HEK293T (cell line): ENCODE results near the gene ARHGAP32.

Experiments
- CTCF ChIA-PET: fragments of 350-600 bp; formaldehyde crosslinking; extraction: SDS; loops from one replicate; lab custom pipeline; 2021; ENCODE audit warnings: antibody characterized with exemption, inconsistent platforms; lab: Yijun Ruan, JAX
- POLR2A ChIA-PET: fragments of 350-600 bp; formaldehyde crosslinking; extraction: SDS; loops from one replicate; lab custom pipeline; 2020; ENCODE audit warnings: antibody characterized with exemption, inconsistent platforms; lab: Yijun Ruan, JAX
- DNase-seq: peaks from one replicate; pipeline ENCODE4 v3.0.0; 2012; ENCODE audit warnings: mixed read lengths; ENCODE audit errors: extremely low spot score
- ARNT ChIP-seq: fragments of 450-650 bp; IDR thresholded peaks from 2 replicates; pipeline ENCODE4 v1.6.1; 2017; ENCODE audit warnings: mild to moderate bottlenecking
- BHLHE40 ChIP-seq: fragments of 450-650 bp; IDR thresholded peaks from 2 replicates; pipeline ENCODE4 v1.6.1; 2016; ENCODE audit warnings: mild to moderate bottlenecking, moderate library complexity, borderline replicate concordance
- CTBP1 ChIP-seq: fragments of 450-650 bp; IDR thresholded peaks from 2 replicates; pipeline ENCODE4 v1.6.1; 2016; ENCODE audit warnings: borderline replicate concordance
- ELF4 ChIP-seq: fragments of 450-650 bp; IDR thresholded peaks from 2 replicates; pipeline ENCODE4 v1.6.1; 2017; ENCODE audit warnings: antibody characterized with exemption
- FOXA1 ChIP-seq: fragments of 450-650 bp; IDR thresholded peaks from 2 replicates; pipeline ENCODE4 v1.6.1; 2016; ENCODE audit warnings: mild to moderate bottlenecking
- FOXK2 ChIP-seq: fragments of 450-650 bp; IDR thresholded peaks from 2 replicates; pipeline ENCODE4 v1.6.1; 2016; ENCODE audit warnings: mild to moderate bottlenecking
- FOXM1 ChIP-seq: fragments of 450-650 bp; IDR thresholded peaks from 2 replicates; pipeline ENCODE4 v1.6.1; 2017; ENCODE audit warnings: mild to moderate bottlenecking, borderline replicate concordance
- HDGF ChIP-seq: fragments of 450-650 bp; IDR thresholded peaks from 2 replicates; pipeline ENCODE4 v1.6.1; 2017; ENCODE audit warnings: antibody characterized with exemption, borderline replicate concordance
- L3MBTL2 ChIP-seq: fragments of 450-650 bp; conservative IDR thresholded peaks from 2 replicates; pipeline ENCODE4 v1.6.1; 2016; ENCODE audit warnings: mild to moderate bottlenecking
- LEF1 ChIP-seq: fragments of 450-650 bp; IDR thresholded peaks from 2 replicates; pipeline ENCODE4 v1.6.1; 2017; ENCODE audit warnings: mild to moderate bottlenecking, borderline replicate concordance
- NFRKB ChIP-seq: fragments of 450-650 bp; IDR thresholded peaks from 2 replicates; pipeline ENCODE4 v1.6.1; 2016; ENCODE audit warnings: mild to moderate bottlenecking, moderate library complexity
- PKNOX1 ChIP-seq: fragments of 450-650 bp; IDR thresholded peaks from 2 replicates; pipeline ENCODE4 v1.6.1; 2016
- SP1 ChIP-seq: fragments of 450-650 bp; IDR thresholded peaks from 2 replicates; pipeline ENCODE4 v1.6.1; 2017
- SUZ12 ChIP-seq: fragments of 450-650 bp; IDR thresholded peaks from 2 replicates; pipeline ENCODE4 v1.6.1; 2016; ENCODE audit warnings: mild to moderate bottlenecking
- TARDBP ChIP-seq: fragments of 450-650 bp; IDR thresholded peaks from 2 replicates; pipeline ENCODE4 v1.6.1; 2016
- ZNF384 ChIP-seq: fragments of 450-650 bp; IDR thresholded peaks from 2 replicates; pipeline ENCODE4 v1.6.1; 2016

The ARHGAP32 gene

GRCh38 chr11:128953151-128953550 lies 239.0 kb downstream of the ARHGAP32 start:
- no peak for TF ChIP-seq LEF1
- TF ChIP-seq HDGF = no peak
- no peak for TF ChIP-seq ARNT
- no peak for TF ChIP-seq FOXM1
- TF ChIP-seq TARDBP = no peak
- CTCF ChIA-PET = interaction anchor here (2.5 kb wide), 1 partner anchor 68 kb away, joined by 12 read pairs; no protein-coding TSS in a partner anchor
- POLR2A ChIA-PET = no interaction called here

GRCh38 chr11:128949791-128950454 lies 242.2 kb downstream of the ARHGAP32 start:
- no peak for TF ChIP-seq FOXM1
- no peak for TF ChIP-seq SP1
- TF ChIP-seq HDGF = no peak
- TF ChIP-seq PKNOX1 = no peak
- ChIA-PET POLR2A (no interaction called here), CTCF (interaction anchor here (1.2 kb wide), 2 partner anchors 44 to 60 kb away, joined by 3 to 4 read pairs; no protein-coding TSS in a partner anchor)
- no peak for DNase-seq

More at GRCh38 chr11:128953151-128953550, 239.0 kb downstream of the ARHGAP32 start:
- no peak for DNase-seq

- DNase-seq = no peak
- POLR2A ChIA-PET = no interaction called here
- CTCF ChIA-PET = interaction anchor here (0.6 to 1.6 kb wide), 9 partner anchors 9 to 776 kb away, joined by 3 to 11 read pairs (median 4); no protein-coding TSS in a partner anchor
- no peak for TF ChIP-seq FOXK2
- TF ChIP-seq ZNF384 = no peak
- TF ChIP-seq LEF1 = no peak
- no peak for TF ChIP-seq FOXM1
Measured at GRCh38 chr11:128948583-128948982, 243.5 kb downstream of the ARHGAP32 start.

GRCh38 chr11:128947773-128948172 lies 244.4 kb downstream of the ARHGAP32 start:
- ChIA-PET CTCF (interaction anchor here (0.6 to 1.6 kb wide), 6 partner anchors 8 to 66 kb away, joined by 3 to 11 read pairs (median 5); no protein-coding TSS in a partner anchor), POLR2A (no interaction called here)
- no peak for DNase-seq
- TF ChIP-seq HDGF (no peak), FOXA1 (no peak), ZNF384 (no peak), FOXM1 (no peak), LEF1 (no peak), CTBP1 (no peak), FOXK2 (no peak), BHLHE40 (no peak), TARDBP (no peak), SP1 (no peak), PKNOX1 (no peak), SUZ12 (no peak), ELF4 (no peak), NFRKB (no peak), L3MBTL2 (no peak), ARNT (no peak)

- no peak for DNase-seq
- TF ChIP-seq FOXA1 (no peak), CTBP1 (no peak), TARDBP (no peak), L3MBTL2 (no peak), BHLHE40 (no peak), HDGF (no peak), FOXK2 (no peak), ZNF384 (no peak), ELF4 (no peak), SUZ12 (no peak), FOXM1 (no peak)
- ChIA-PET POLR2A (no interaction called here), CTCF (no interaction called here)
Measured at GRCh38 chr11:128946648-128947047, 245.5 kb downstream of the ARHGAP32 start.

GRCh38 chr11:128943428-128943976 lies 248.6 kb downstream of the ARHGAP32 start:
- DNase-seq = no peak
- POLR2A ChIA-PET = no interaction called here
- TF ChIP-seq SUZ12 = no peak
- no peak for TF ChIP-seq HDGF
- TF ChIP-seq SP1 = no peak
- no peak for TF ChIP-seq BHLHE40
- no peak for TF ChIP-seq L3MBTL2
- no peak for TF ChIP-seq TARDBP
- TF ChIP-seq FOXA1 = no peak
- no peak for TF ChIP-seq PKNOX1
- no peak for TF ChIP-seq ZNF384
- no peak for TF ChIP-seq ARNT
- CTCF ChIA-PET = interaction anchor here (0.5 to 2.6 kb wide), 2 partner anchors 13 to 61 kb away, joined by 4 to 10 read pairs; no protein-coding TSS in a partner anchor
